Nephron (organoid): ENCODE measurements around the gene RHO.

Source experiments
- H3K27ac Mint-ChIP-seq, 3 experiments: 2 replicates each; pipeline ENCODE4 v1.8.0; 2020; ENCODE audit warnings: mixed read lengths in 3 of 3, mild to moderate bottlenecking in 2 of 3, moderate library complexity in 1 of 3
- H3K27me3 Mint-ChIP-seq: 2 replicates; pipeline ENCODE4 v1.8.0; 2021; ENCODE audit warnings: low read depth, mild to moderate bottlenecking, moderate library complexity, mixed read lengths
- H3K36me3 Mint-ChIP-seq: 2 replicates; pipeline ENCODE4 v1.8.0; 2020; ENCODE audit warnings: low read depth, mixed read lengths
- H3K4me1 Mint-ChIP-seq: 2 replicates; pipeline ENCODE4 v1.8.0; 2020; ENCODE audit warnings: mixed read lengths
- H3K4me3 Mint-ChIP-seq, 3 experiments: 2 replicates each; pipeline ENCODE4 v1.8.0; 2020; ENCODE audit warnings: mild to moderate bottlenecking in 3 of 3, mixed read lengths in 3 of 3, moderate library complexity in 2 of 3
- H3K9me3 Mint-ChIP-seq: 2 replicates; pipeline ENCODE4 v1.8.0; 2020; ENCODE audit warnings: mixed read lengths
- CTCF ChIP-seq, 3 experiments: fragments of 200-600 bp; sonication (generic); IDR thresholded peaks; one replicate each; pipeline ENCODE4 v1.5.0; 2021; ENCODE audit warnings: antibody characterized with exemption in 3 of 3; ENCODE audit not compliant: unreplicated experiment in 3 of 3

RHO gene

GRCh38 chr3:129525341-129525968 lies 3.0 kb upstream of the RHO start:
- Mint-ChIP-seq H3K27ac (no peak overlapping the region), H3K4me3 (no peak overlapping the region), H3K36me3 (no peaks in the 10 kb centered on the region), H3K27me3 (peaks cover 4% of the 10 kb centered on the region), H3K9me3 (no peaks in the 10 kb centered on the region), H3K4me1 (peaks cover 20% of the 10 kb centered on the region)
- TF ChIP-seq CTCF (IDR thresholded peaks at IDR 0.05; ENCODE audit: unreplicated experiment in 3 of 3), result no peak

DNA sequence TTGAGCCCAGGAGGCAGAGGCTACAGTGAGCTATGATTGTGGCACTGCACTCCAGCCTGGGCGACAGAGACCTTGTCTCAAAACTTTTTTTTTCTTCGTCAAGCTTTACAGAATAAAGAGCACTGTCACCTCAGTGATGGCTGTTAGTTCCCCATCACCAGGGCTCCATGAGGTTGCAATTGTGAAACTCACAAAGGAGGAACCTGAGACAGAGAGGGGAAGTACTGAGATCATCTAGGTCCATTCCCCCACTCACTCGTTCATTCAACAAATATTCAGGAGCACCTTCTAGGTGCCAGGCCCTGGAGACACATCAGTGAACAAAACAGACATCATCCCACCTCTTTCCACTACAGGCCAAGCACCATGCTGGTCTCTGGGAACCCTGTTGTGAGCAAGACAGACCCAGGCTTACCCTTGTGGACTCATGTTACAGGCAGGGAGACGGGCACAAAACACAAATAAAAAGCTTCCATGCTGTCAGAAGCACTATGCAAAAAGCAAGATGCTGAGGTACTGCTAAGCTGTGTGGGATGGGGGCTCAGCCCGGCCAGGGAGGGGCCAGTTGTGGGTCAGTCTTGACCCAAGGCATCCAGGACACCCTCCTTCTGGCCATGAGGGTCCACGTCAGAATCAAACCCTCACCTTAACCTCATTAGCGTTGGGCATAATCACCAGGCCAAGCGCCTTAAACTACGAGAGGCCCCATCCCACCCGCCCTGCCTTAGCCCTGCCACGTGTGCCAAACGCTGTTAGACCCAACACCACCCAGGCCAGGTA lies 2.1 kb upstream of the RHO start:
- peaks cover 7% of the 10 kb centered on the region for H3K27me3 Mint-ChIP-seq
- TF ChIP-seq CTCF (IDR thresholded peaks at IDR 0.05; ENCODE audit: unreplicated experiment in 3 of 3), result no peak
- H3K4me3 Mint-ChIP-seq, result no peak overlapping the region
- H3K4me1 Mint-ChIP-seq, result peaks cover 20% of the 10 kb centered on the region
- H3K36me3 Mint-ChIP-seq, result no peaks in the 10 kb centered on the region
- H3K27ac Mint-ChIP-seq, result peak overlapping the region in 1 of 3 experiments; percentile 31
- no peaks in the 10 kb centered on the region for H3K9me3 Mint-ChIP-seq

DNA sequence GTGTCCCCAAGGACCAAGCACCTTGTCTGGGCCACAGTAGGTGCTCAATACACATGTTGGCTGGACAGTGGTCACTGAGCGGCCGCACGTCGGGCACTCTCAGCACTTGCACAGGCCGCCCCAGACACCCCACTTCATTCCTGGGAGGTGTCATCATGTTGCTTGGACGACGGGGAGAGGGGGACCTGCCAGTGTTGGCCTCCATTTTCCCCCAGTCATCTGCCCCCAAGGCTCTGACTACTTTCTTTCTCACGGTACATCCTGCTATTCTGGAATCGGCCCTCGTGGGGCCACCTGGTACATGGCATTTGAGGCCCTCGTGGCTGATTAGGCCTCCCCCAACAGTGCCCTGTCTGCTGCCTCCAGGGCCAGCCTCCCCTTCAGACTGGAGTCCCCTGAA lies 1.2 kb upstream of the RHO start:
- H3K27me3 Mint-ChIP-seq, result peaks cover 7% of the 10 kb centered on the region
- H3K36me3 Mint-ChIP-seq, result no peaks in the 10 kb centered on the region
- TF ChIP-seq CTCF (IDR thresholded peaks at IDR 0.05; ENCODE audit: unreplicated experiment in 3 of 3), result no peak
- no peaks in the 10 kb centered on the region for H3K9me3 Mint-ChIP-seq
- H3K4me3 Mint-ChIP-seq, result no peak overlapping the region
- peaks cover 25% of the 10 kb centered on the region for H3K4me1 Mint-ChIP-seq
- H3K27ac Mint-ChIP-seq, result no peak overlapping the region

GRCh38 chr3:129529436-129530210 lies 1.2 kb downstream of the RHO start:
- H3K36me3 Mint-ChIP-seq, result no peaks in the 10 kb centered on the region
- H3K4me3 Mint-ChIP-seq, result peak overlapping the region in 1 of 3 experiments; percentile 8
- peaks cover 29% of the 10 kb centered on the region for H3K4me1 Mint-ChIP-seq
- TF ChIP-seq CTCF (IDR thresholded peaks at IDR 0.05; ENCODE audit: unreplicated experiment in 3 of 3), result no peak
- no peaks in the 10 kb centered on the region for H3K9me3 Mint-ChIP-seq
- H3K27ac Mint-ChIP-seq, result peak overlapping the region; percentile 78 to 97 (median 88)
- peaks cover 9% of the 10 kb centered on the region for H3K27me3 Mint-ChIP-seq

- H3K36me3 Mint-ChIP-seq, result no peaks in the 10 kb centered on the region
Observed at GRCh38 chr3:129530251-129530791, 1.9 kb downstream of the RHO start.

More at GRCh38 chr3:129530251-129530791, 1.9 kb downstream of the RHO start:
- peak overlapping the region in 1 of 3 experiments; percentile 8 for H3K4me3 Mint-ChIP-seq
- peaks cover 32% of the 10 kb centered on the region for H3K4me1 Mint-ChIP-seq
- no peak for TF ChIP-seq CTCF (IDR thresholded peaks at IDR 0.05; ENCODE audit: unreplicated experiment in 3 of 3)
- peak overlapping the region; percentile 78 to 97 (median 88) for H3K27ac Mint-ChIP-seq
- no peaks in the 10 kb centered on the region for H3K9me3 Mint-ChIP-seq
- peaks cover 11% of the 10 kb centered on the region for H3K27me3 Mint-ChIP-seq
